Sigmoid colon (tissue), 3 donors: ENCODE measurements around the gene BRIP1.

Experiments used
- CTCF ChIP-seq, 4 experiments: fragments of 450-650 bp in 3 of 4; fragments of 200-600 bp in 1 of 4; IDR thresholded peaks; one replicate each; pipeline ENCODE4 v1.5.1; 2016 to 2019; ENCODE audit warnings: antibody characterized with exemption in 4 of 4, mild to moderate bottlenecking in 3 of 4, moderate library complexity in 2 of 4
- POLR2A ChIP-seq, 2 donors: fragments of 450-650 bp; IDR thresholded peaks; one replicate each; pipeline ENCODE4 v1.6.1; 2016; ENCODE audit warnings: antibody characterized with exemption in 2 of 2, mild to moderate bottlenecking in 2 of 2, moderate library complexity in 2 of 2

- no peak for TF ChIP-seq POLR2A (IDR thresholded peaks at IDR 0.05)
- no peak for TF ChIP-seq CTCF (IDR thresholded peaks at IDR 0.05)
Measured at GRCh38 chr17:61698244-61698643, 165.1 kb downstream of the BRIP1 start.
